ENCODE data around the gene IGF1R.

The IGF1R gene

GRCh38 chr15:98802187-98802586 is 153.8 kb downstream of the IGF1R start:
- DNase-seq = no peak

- DNase-seq = no peak
Measured at GRCh38 chr15:98803228-98804056, 155.1 kb downstream of the IGF1R start.

DNA sequence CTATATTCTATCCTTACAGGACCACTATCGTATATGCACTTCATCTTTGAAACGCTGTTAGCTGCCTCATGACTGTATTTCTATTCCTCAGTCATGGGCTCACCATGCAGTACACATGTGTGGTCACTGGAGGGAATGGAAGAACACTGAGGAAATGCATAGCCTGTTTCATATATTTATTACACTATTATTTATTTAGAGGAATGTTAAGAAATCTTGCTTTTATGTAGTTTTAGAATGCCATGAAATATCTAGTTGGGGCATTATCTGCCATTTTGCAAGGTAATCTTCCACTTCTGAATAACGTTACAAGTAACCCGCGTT is 155.7 kb downstream of the IGF1R start:
- no peak for DNase-seq

GRCh38 chr15:98805434-98806274 is 157.3 kb downstream of the IGF1R start:
- DNase-seq = no peak

DNA sequence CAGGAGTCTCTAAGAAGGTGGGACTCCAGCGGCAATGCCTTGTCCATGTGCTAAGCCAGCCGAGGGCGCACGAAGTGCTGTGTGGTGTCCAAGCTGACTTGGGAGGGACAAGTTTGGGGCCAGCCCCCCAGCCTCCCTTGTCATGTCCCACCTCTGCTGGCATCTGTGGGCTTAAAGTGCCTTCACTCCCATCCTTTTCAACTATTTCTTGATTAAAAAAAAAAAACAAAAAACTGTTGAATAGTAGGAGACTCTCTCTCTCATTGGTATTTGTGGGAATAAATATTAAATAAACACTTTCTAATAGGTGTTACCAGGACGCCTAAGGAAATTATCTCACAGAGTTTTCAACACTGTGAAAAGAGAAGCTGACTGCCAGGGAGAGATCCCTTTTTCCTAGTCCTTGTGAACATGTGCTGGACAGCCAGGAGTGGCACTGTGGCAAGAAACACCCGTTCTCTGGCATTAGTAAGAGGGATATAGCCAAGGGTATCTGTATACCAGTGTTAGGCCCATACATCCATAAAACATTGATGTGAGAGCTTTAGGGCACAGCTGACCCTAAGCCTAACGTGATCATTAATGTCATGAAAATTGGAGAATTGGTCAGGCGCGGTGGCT is 158.0 kb downstream of the IGF1R start:
- DNase-seq = no peak

DNA sequence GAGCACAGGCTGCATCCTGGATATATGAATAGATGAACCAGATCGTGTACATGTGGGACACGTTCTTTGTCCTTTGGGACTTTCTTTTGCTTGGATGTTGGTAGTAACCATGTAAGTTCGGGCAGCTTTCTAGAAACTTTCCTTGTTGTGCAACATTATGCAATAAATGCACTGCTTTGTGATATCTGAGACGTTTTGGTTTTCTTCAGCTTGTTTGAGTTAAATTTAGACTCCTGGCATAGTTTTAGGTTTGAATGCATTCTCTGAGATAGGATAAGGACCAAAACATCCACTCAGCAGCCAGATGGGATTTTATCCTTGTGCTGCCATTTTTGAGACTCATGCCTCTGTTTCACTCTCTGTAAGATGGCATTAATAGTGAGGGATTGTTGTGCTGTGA is 158.9 kb downstream of the IGF1R start:
- no peak for DNase-seq

DNA sequence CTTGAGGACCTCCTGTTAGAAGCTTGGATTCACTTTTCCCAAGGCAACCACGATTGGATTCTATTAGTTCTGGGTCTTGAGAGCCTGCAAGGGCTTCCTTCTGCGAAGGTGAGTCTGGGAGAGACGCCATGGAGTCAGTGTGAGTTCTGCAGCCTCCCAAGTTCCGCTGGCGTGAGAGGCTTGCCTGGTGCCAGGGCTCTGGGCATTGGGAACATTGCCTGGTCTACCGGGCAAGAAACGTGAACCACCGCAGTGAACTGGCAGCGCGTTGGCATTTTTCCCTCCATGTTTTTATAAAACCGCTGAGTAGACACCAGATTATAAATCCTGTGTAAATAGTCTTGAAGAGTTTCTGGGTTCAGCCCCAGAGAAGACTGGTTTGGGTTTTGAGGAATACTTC is 160.9 kb downstream of the IGF1R start:
- peak in 1 of 2 experiments; percentile 60 for DNase-seq

DNA sequence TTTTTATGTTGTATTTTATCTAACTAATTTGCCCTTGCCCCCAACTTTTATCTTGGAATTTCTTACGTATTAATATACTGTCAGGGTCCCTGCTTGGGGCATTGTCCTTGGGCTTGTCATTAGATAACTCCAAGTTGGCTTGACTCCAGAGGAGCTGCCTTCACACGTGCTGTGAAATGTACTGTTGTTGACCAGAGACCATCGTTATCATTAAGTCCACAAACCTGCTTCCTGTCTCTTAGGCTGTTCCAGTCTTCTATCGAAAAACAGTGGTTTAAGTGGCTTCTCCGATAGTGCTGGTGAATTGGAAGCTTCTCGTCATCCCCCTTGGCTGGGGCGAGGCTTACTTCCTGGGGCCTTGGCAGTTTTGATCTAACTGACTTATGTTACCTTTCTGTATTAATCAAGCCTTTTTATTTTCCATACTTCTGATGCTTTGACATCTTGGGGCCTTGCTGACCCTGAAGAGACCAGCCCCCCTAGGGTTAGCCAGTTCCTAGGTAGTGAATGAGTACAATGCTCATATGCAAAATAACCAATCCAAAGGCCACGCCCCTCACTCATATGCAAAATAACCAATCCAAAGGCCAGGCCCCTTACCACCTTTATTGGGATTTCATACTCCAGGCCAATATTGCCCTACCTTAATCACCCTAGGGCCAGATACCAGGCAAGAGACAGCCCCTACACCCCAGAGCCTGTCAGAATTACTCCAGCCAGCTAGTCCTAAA is 164.5 kb downstream of the IGF1R start:
- DNase-seq = no peak

GRCh38 chr15:98813951-98814350 is 165.6 kb downstream of the IGF1R start:
- DNase-seq = no peak

DNA sequence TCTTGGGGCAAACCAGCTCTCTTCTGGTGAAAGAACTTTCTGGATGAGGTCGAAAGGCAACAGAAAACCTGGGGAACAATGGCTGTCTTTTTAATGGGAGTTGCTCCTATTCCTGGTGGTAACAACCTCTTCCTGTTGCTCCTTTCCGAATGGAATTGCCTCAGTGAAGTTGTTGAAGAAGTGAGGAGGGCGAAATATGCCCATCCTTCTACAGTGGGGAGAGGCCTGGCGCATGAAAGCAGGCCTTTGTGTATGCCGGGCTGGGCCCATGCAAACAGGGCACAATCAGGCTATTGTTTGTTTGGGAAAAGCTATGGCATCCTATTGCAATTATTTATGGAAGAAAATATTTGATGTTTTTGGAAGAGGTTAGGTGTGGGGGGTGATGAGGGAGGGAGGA is 166.9 kb downstream of the IGF1R start:
- DNase-seq = no peak

DNA sequence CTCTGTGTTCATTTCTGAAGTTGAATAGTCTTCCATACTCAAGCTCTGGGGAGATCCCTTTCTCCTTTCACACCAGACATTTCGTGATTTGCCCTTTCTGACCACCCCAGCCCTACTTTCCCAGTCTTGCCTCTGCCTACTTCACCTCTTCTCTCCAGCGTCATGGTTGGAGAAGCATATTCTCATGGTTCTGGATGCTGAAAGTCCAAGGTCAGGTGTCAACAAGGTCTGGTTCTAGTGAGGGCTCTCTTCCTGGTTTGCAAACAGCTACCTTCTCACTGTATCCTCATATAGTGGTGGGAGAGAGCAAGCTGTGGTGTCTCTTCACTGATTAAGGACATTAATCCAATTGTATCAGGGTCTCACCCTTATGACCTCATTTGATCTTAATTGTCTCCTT is 169.4 kb downstream of the IGF1R start:
- no peak for DNase-seq

GRCh38 chr15:98823012-98823458 is 174.7 kb downstream of the IGF1R start:
- no peak for DNase-seq

GRCh38 chr15:98823616-98824015 is 175.3 kb downstream of the IGF1R start:
- no peak for DNase-seq

- no peak for DNase-seq
Measured at GRCh38 chr15:98824595-98824994, 176.3 kb downstream of the IGF1R start.

- DNase-seq = no peak
Measured at GRCh38 chr15:98826658-98827057, 178.3 kb downstream of the IGF1R start.

DNA sequence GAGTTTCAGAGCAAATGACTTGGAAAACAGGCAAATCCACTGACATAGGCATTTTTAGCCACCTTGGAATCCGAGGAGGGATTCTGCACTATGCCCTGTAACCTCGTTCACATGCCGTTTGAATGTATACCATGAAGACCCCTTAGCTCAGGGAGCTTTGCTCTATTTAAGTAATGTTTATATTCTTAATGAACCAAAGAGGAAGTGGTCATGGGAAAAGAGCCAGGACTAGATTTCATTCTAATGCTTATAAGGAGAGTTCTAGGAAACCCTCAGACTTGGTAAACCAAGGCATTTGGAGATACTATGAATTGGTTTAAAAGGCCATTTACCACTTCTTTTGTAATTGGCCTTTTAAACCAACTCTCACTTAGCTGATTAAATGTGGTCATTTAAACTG is 178.9 kb downstream of the IGF1R start:
- no peak for DNase-seq

GRCh38 chr15:98830034-98830634 is 181.8 kb downstream of the IGF1R start:
- DNase-seq = no peak

- no peak for DNase-seq
Measured at GRCh38 chr15:98834976-98835375, 186.6 kb downstream of the IGF1R start.

GRCh38 chr15:98835876-98836275 is 187.5 kb downstream of the IGF1R start:
- DNase-seq = no peak

GRCh38 chr15:98838387-98839259 is 190.3 kb downstream of the IGF1R start:
- no peak for DNase-seq

- no peak for DNase-seq
Measured at GRCh38 chr15:98840053-98840452, 191.7 kb downstream of the IGF1R start.
